HG02678 (cell line): ENCODE measurements around the gene GPX6.
"Not testable (repeated sequence)": the region's sequence is repeated elsewhere in the genome, so short reads cannot be mapped to it uniquely, and the experiment has no call there.

Source experiments
- ATAC-seq: cut with Tn5 transposase; IDR thresholded peaks from one replicate; pipeline ENCODE4 v1.9.1; 2021; ENCODE audit warnings: mild to moderate bottlenecking, moderate library complexity; ENCODE audit not compliant: unreplicated experiment

Gene GPX6

GRCh38 chr6:28515676-28516075 is at the start of gene GPX6:
Gene GPX6, minus strand, starts transcription at chr6:28515793. Its CDS starts 50 bp downstream, at chr6:28515743.
- ATAC-seq: no peak

GRCh38 chr6:28563430-28564095 is 48.0 kb upstream of the GPX6 start:
- ATAC-seq: no peak

GRCh38 chr6:28558629-28559028 is 43.0 kb upstream of the GPX6 start:
- no peak for ATAC-seq

GRCh38 chr6:28555136-28555535 is 39.5 kb upstream of the GPX6 start:
- ATAC-seq: no peak

- ATAC-seq: no peak
Measured at GRCh38 chr6:28553986-28554881, 38.6 kb upstream of the GPX6 start.

- no peak for ATAC-seq
Measured at GRCh38 chr6:28553384-28553985, 37.9 kb upstream of the GPX6 start.

- no peak for ATAC-seq
Measured at GRCh38 chr6:28551891-28552666, 36.5 kb upstream of the GPX6 start.

- ATAC-seq: not testable (repeated sequence)
Measured at GRCh38 chr6:28547003-28547402, 31.4 kb upstream of the GPX6 start.

- no peak for ATAC-seq
Measured at GRCh38 chr6:28545955-28546354, 30.4 kb upstream of the GPX6 start.

GRCh38 chr6:28543651-28544610 is 28.3 kb upstream of the GPX6 start:
- ATAC-seq: no peak

- no peak for ATAC-seq
Measured at GRCh38 chr6:28542440-28543296, 27.1 kb upstream of the GPX6 start.

- ATAC-seq: no peak
Measured at GRCh38 chr6:28541996-28542395, 26.4 kb upstream of the GPX6 start.

- ATAC-seq: no peak
Measured at GRCh38 chr6:28537509-28538140, 22.0 kb upstream of the GPX6 start.

GRCh38 chr6:28537065-28537464 is 21.5 kb upstream of the GPX6 start:
- ATAC-seq: no peak

GRCh38 chr6:28534875-28535274 is 19.3 kb upstream of the GPX6 start:
- ATAC-seq: no peak

GRCh38 chr6:28534306-28534705 is 18.7 kb upstream of the GPX6 start:
- no peak for ATAC-seq

GRCh38 chr6:28531479-28532128 is 16.0 kb upstream of the GPX6 start:
- no peak for ATAC-seq

GRCh38 chr6:28530777-28531176 is 15.2 kb upstream of the GPX6 start:
- no peak for ATAC-seq
